SJCRH30 (cell line): ENCODE measurements around the gene MAG. TPM values are rescaled to one million over a fixed set of nuclear protein-coding genes. Genes with fewer than 3 reads are reported as not detected.

Experiments
- DNase-seq, 2 experiments: peaks; one replicate each; pipeline ENCODE4 v3.0.0-alpha.2; 2015 to 2020
- H3K27ac ChIP-seq: fragments of 250-450 bp; sonication (Bioruptor Pico); 2 replicates; pipeline ENCODE4 v1.5.1; 2020; ENCODE audit warnings: mild to moderate bottlenecking, moderate library complexity
- H3K27me3 ChIP-seq: fragments of 250-450 bp; sonication (Bioruptor Pico); 2 replicates; pipeline ENCODE4 v1.5.1; 2020; ENCODE audit warnings: mild to moderate bottlenecking, moderate library complexity
- H3K36me3 ChIP-seq: fragments of 250-450 bp; sonication (Bioruptor Pico); 2 replicates; pipeline ENCODE4 v1.5.1; 2020; ENCODE audit warnings: mild to moderate bottlenecking, moderate library complexity
- H3K4me1 ChIP-seq: fragments of 250-450 bp; sonication (Bioruptor Pico); 2 replicates; pipeline ENCODE4 v1.5.1; 2020; ENCODE audit warnings: mild to moderate bottlenecking, moderate library complexity
- H3K4me3 ChIP-seq: fragments of 250-450 bp; sonication (Bioruptor Pico); 2 replicates; pipeline ENCODE4 v1.5.1; 2020; ENCODE audit warnings: mild to moderate bottlenecking, moderate library complexity
- H3K9me3 ChIP-seq: fragments of 250-450 bp; sonication (Bioruptor Pico); replicated peaks from 2 replicates; pipeline ENCODE4 v1.5.1; 2020; ENCODE audit warnings: mild to moderate bottlenecking, moderate library complexity
- total RNA-seq: library from RNA; depleted of rRNA; stranded (reverse); fragments of >200 nt; shearing (Covaris generic); gene quantifications from 2 replicates; pipeline ENCODE4 v1.2.3, GENCODE V29; 2014

The MAG gene
- total RNA-seq, 1 experiment from 2014 or later: 1.2 TPM

- H3K27ac ChIP-seq: no peak overlapping the region
- peaks cover 22% of the 10 kb centered on the region for H3K36me3 ChIP-seq
- no peaks in the 10 kb centered on the region for H3K27me3 ChIP-seq
- no peak overlapping the region for H3K4me3 ChIP-seq
- DNase-seq: no peak
- H3K9me3 ChIP-seq: no peaks in the 10 kb centered on the region
- H3K4me1 ChIP-seq: no peaks in the 10 kb centered on the region
Observed at GRCh38 chr19:35270381-35270811, 21.6 kb upstream of the MAG start.

GRCh38 chr19:35271546-35271945 lies 20.4 kb upstream of the MAG start:
- H3K27me3 ChIP-seq: no peaks in the 10 kb centered on the region
- peaks cover 27% of the 10 kb centered on the region for H3K36me3 ChIP-seq
- no peak overlapping the region for H3K27ac ChIP-seq
- DNase-seq: no peak
- no peaks in the 10 kb centered on the region for H3K4me1 ChIP-seq
- H3K9me3 ChIP-seq: no peaks in the 10 kb centered on the region
- no peak overlapping the region for H3K4me3 ChIP-seq

- DNase-seq: no peak
- Histone ChIP-seq H3K36me3 (peaks cover 29% of the 10 kb centered on the region), H3K27ac (no peak overlapping the region), H3K4me3 (no peak overlapping the region), H3K9me3 (no peaks in the 10 kb centered on the region), H3K27me3 (no peaks in the 10 kb centered on the region), H3K4me1 (no peaks in the 10 kb centered on the region)
Observed at GRCh38 chr19:35272122-35272719, 19.7 kb upstream of the MAG start.

- Histone ChIP-seq H3K9me3 (no peaks in the 10 kb centered on the region), H3K4me1 (no peaks in the 10 kb centered on the region), H3K27ac (no peak overlapping the region), H3K27me3 (no peaks in the 10 kb centered on the region), H3K4me3 (no peak overlapping the region), H3K36me3 (peaks cover 29% of the 10 kb centered on the region)
- DNase-seq: no peak
Observed at GRCh38 chr19:35272954-35273649, 18.9 kb upstream of the MAG start.

- no peaks in the 10 kb centered on the region for H3K9me3 ChIP-seq
- H3K27ac ChIP-seq: no peak overlapping the region
- no peak overlapping the region for H3K4me3 ChIP-seq
- H3K4me1 ChIP-seq: no peaks in the 10 kb centered on the region
- no peaks in the 10 kb centered on the region for H3K27me3 ChIP-seq
- peaks cover 29% of the 10 kb centered on the region for H3K36me3 ChIP-seq
- no peak for DNase-seq
Observed at GRCh38 chr19:35273686-35274259, 18.2 kb upstream of the MAG start.

- H3K4me3 ChIP-seq: no peak overlapping the region
- H3K36me3 ChIP-seq: peaks cover 29% of the 10 kb centered on the region
- DNase-seq: no peak
- no peaks in the 10 kb centered on the region for H3K9me3 ChIP-seq
- no peaks in the 10 kb centered on the region for H3K27me3 ChIP-seq
- no peak overlapping the region for H3K27ac ChIP-seq
- no peaks in the 10 kb centered on the region for H3K4me1 ChIP-seq
Observed at GRCh38 chr19:35274323-35274722, 17.6 kb upstream of the MAG start.

GRCh38 chr19:35276706-35277281 lies 15.2 kb upstream of the MAG start:
- H3K4me3 ChIP-seq: no peak overlapping the region
- no peak for DNase-seq
- H3K4me1 ChIP-seq: no peaks in the 10 kb centered on the region
- H3K27ac ChIP-seq: no peak overlapping the region
- peaks cover 17% of the 10 kb centered on the region for H3K36me3 ChIP-seq
- no peaks in the 10 kb centered on the region for H3K9me3 ChIP-seq
- H3K27me3 ChIP-seq: no peaks in the 10 kb centered on the region

GRCh38 chr19:35278578-35279284 lies 13.2 kb upstream of the MAG start:
- H3K4me3 ChIP-seq: no peak overlapping the region
- no peaks in the 10 kb centered on the region for H3K9me3 ChIP-seq

GRCh38 chr19:35279374-35279773 lies 12.6 kb upstream of the MAG start:
- H3K36me3 ChIP-seq: peaks cover 8% of the 10 kb centered on the region; the same call in 1 of the 2 replicates
- no peaks in the 10 kb centered on the region for H3K9me3 ChIP-seq
- no peak overlapping the region for H3K4me3 ChIP-seq
- no peak overlapping the region for H3K27ac ChIP-seq
- DNase-seq: no peak
- no peaks in the 10 kb centered on the region for H3K27me3 ChIP-seq
- no peaks in the 10 kb centered on the region for H3K4me1 ChIP-seq

More at GRCh38 chr19:35278578-35279284, 13.2 kb upstream of the MAG start:
- Histone ChIP-seq H3K36me3 (peaks cover 8% of the 10 kb centered on the region; the same call in 1 of the 2 replicates), H3K27me3 (no peaks in the 10 kb centered on the region), H3K4me1 (no peaks in the 10 kb centered on the region), H3K27ac (no peak overlapping the region)
- no peak for DNase-seq

- H3K27me3 ChIP-seq: no peaks in the 10 kb centered on the region
- H3K36me3 ChIP-seq: peaks cover 8% of the 10 kb centered on the region; the same call in 1 of the 2 replicates
- no peak overlapping the region for H3K4me3 ChIP-seq
- no peaks in the 10 kb centered on the region for H3K9me3 ChIP-seq
- H3K27ac ChIP-seq: no peak overlapping the region
- H3K4me1 ChIP-seq: peaks cover 7% of the 10 kb centered on the region; the same call in 1 of the 2 replicates
- DNase-seq: no peak
Observed at GRCh38 chr19:35279985-35280821, 11.8 kb upstream of the MAG start.

GRCh38 chr19:35281303-35281702 lies 10.7 kb upstream of the MAG start:
- no peak overlapping the region for H3K27ac ChIP-seq
- H3K4me3 ChIP-seq: no peak overlapping the region
- peaks cover 8% of the 10 kb centered on the region; the same call in 1 of the 2 replicates for H3K4me1 ChIP-seq
- peaks cover 5% of the 10 kb centered on the region; the same call in 1 of the 2 replicates for H3K36me3 ChIP-seq
- H3K9me3 ChIP-seq: no peaks in the 10 kb centered on the region
- no peak for DNase-seq
- H3K27me3 ChIP-seq: no peaks in the 10 kb centered on the region

GRCh38 chr19:35284153-35285094 lies 7.5 kb upstream of the MAG start:
- Histone ChIP-seq H3K4me1 (peaks cover 29% of the 10 kb centered on the region), H3K36me3 (no peaks in the 10 kb centered on the region), H3K4me3 (no peak overlapping the region; the same call in 1 of the 2 replicates), H3K27ac (peak overlapping the region; percentile 38; the same call in 1 of the 2 replicates), H3K27me3 (no peaks in the 10 kb centered on the region), H3K9me3 (no peaks in the 10 kb centered on the region)
- peak; percentile 57 to 68 for DNase-seq

GRCh38 chr19:35285095-35285449 lies 6.9 kb upstream of the MAG start:
- Histone ChIP-seq H3K36me3 (no peaks in the 10 kb centered on the region), H3K27ac (peak overlapping the region; percentile 38; the same call in 1 of the 2 replicates), H3K4me3 (no peak overlapping the region; the same call in 1 of the 2 replicates), H3K4me1 (peaks cover 29% of the 10 kb centered on the region), H3K9me3 (no peaks in the 10 kb centered on the region), H3K27me3 (0 out of 2 replicates have a peak, but pooled peaks cover under 1% of the 10 kb centered on the region)
- no peak for DNase-seq
